Right atrium auricular region (tissue), 2 donors: ENCODE measurements around the gene SLC13A4. TPM values are rescaled to one million over a fixed set of nuclear protein-coding genes. Genes with fewer than 3 reads are reported as not detected.
"Not testable (repeated sequence)": the region's sequence is repeated elsewhere in the genome, so short reads cannot be mapped to it uniquely, and the experiment has no call there.

Experiments
- DNase-seq: peaks from one replicate; pipeline ENCODE4 v3.0.0-alpha.2; 2019; ENCODE audit warnings: low spot score
- H3K27ac ChIP-seq, 2 donors: fragments of 200-600 bp; sonication (generic); 1 replicate in 1 of 2; 2 replicates in 1 of 2; pipeline ENCODE4 v1.5.1; 2016 to 2019
- H3K27me3 ChIP-seq, 2 donors: fragments of 200-600 bp; sonication (generic); one replicate each; pipeline versions ENCODE4 v1.5.1 to v1.6.0; 2017 to 2019
- H3K36me3 ChIP-seq: fragments of 200-600 bp; sonication (generic); one replicate; pipeline ENCODE4 v1.5.1; 2016
- H3K4me1 ChIP-seq, 2 donors: fragments of 200-600 bp; sonication (generic); one replicate each; pipeline versions ENCODE4 v1.5.1 to v1.6.0; 2017 to 2019
- H3K4me3 ChIP-seq, 2 donors: fragments of 200-600 bp; sonication (generic); 1 replicate in 1 of 2; 2 replicates in 1 of 2; pipeline ENCODE4 v1.5.1; 2017 to 2019; ENCODE audit warnings: mild to moderate bottlenecking in 1 of 2, moderate library complexity in 1 of 2
- H3K9me3 ChIP-seq, 2 donors: fragments of 200-600 bp; sonication (generic); one replicate each; pipeline ENCODE4 v1.5.1; 2019
- total RNA-seq, 2 donors: library from RNA; depleted of rRNA; stranded (reverse); fragments of >200 nt; gene quantifications; one replicate each; pipeline ENCODE4 v1.1.0, GENCODE V29; 2016
- TF ChIP-seq, protein P1 (sequence below), 2 donors: fragments of 200-600 bp; sonication (generic); IDR thresholded peaks; one replicate each; pipeline ENCODE4 v1.5.1; 2019; ENCODE audit warnings: antibody characterized with exemption in 2 of 2

SLC13A4 gene, protein sequence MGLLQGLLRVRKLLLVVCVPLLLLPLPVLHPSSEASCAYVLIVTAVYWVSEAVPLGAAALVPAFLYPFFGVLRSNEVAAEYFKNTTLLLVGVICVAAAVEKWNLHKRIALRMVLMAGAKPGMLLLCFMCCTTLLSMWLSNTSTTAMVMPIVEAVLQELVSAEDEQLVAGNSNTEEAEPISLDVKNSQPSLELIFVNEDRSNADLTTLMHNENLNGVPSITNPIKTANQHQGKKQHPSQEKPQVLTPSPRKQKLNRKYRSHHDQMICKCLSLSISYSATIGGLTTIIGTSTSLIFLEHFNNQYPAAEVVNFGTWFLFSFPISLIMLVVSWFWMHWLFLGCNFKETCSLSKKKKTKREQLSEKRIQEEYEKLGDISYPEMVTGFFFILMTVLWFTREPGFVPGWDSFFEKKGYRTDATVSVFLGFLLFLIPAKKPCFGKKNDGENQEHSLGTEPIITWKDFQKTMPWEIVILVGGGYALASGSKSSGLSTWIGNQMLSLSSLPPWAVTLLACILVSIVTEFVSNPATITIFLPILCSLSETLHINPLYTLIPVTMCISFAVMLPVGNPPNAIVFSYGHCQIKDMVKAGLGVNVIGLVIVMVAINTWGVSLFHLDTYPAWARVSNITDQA
- under 1 TPM in 1 of 2 donors, not detected in 1; 0.12 TPM for total RNA-seq

DNA sequence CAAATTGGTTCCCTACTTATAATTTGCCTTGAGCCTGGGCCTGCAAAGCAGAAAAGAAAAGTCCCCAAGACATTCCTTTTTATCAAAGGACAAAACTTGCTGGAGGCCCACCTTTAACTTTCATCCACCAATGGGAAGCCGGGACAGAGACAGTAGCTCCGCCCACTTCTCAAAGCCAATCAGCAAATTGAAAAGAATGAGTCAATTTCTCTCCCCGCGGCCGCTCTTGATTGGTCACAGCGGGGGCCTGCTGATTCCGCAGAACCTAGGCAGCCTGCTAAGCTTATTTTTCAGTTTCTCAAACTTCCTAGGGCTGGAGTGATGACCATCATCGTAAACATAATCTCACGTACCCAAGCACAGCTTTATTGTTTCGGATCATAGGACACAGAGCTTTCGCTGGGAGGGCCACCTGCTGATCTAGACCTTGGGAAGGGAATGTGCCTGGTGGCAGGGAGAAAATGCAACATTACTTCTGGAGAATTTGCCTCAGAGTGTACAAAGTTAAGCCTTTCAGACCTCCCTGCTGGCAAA lies at the start of gene SLC13A4:
SLC13A4 (minus strand) TSS at position 51 of the 534 bp plus-strand sequence. CDS start 690 bp downstream, outside the sequence.
- Histone ChIP-seq H3K4me3 (no peak within 1 kb of the TSS), H3K4me1 (no peaks in the 10 kb centered on the region), H3K27ac (no peak within 1 kb of the TSS), H3K9me3 (no peaks in the 10 kb centered on the region), H3K36me3 (no peaks in the 10 kb centered on the region), H3K27me3 (no peaks in the 10 kb centered on the region)
- no peak for DNase-seq
- TF ChIP-seq, protein P1, sequence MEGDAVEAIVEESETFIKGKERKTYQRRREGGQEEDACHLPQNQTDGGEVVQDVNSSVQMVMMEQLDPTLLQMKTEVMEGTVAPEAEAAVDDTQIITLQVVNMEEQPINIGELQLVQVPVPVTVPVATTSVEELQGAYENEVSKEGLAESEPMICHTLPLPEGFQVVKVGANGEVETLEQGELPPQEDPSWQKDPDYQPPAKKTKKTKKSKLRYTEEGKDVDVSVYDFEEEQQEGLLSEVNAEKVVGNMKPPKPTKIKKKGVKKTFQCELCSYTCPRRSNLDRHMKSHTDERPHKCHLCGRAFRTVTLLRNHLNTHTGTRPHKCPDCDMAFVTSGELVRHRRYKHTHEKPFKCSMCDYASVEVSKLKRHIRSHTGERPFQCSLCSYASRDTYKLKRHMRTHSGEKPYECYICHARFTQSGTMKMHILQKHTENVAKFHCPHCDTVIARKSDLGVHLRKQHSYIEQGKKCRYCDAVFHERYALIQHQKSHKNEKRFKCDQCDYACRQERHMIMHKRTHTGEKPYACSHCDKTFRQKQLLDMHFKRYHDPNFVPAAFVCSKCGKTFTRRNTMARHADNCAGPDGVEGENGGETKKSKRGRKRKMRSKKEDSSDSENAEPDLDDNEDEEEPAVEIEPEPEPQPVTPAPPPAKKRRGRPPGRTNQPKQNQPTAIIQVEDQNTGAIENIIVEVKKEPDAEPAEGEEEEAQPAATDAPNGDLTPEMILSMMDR (IDR thresholded peaks at IDR 0.05): no peak

DNA sequence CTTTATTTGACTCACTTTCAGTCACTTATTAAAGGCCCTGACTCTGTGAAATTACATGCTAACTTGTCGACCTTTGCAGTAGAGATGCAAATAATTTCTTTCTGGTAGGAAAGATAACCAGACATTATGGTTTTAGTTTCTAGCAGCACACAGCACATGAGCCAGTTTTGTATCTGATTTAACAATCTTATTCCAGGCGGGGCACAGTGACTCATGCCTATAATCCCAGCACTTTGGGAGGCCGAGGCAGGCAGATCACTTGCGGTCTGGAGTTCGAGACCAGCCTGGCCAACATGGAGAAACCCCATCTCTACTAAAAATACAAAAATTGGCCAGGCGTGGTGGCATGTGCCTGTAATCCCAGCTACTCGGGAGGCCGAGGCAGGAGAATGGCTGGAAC lies 47.9 kb upstream of the SLC13A4 start:
- Histone ChIP-seq H3K4me1 (peaks cover 0 to 17% of the 10 kb centered on the region in 2 donors), H3K9me3 (peaks cover 0 to 16% of the 10 kb centered on the region in 2 donors)
- not testable (repeated sequence) for H3K4me3 ChIP-seq, DNase-seq, H3K27ac ChIP-seq, H3K27me3 ChIP-seq, H3K36me3 ChIP-seq

DNA sequence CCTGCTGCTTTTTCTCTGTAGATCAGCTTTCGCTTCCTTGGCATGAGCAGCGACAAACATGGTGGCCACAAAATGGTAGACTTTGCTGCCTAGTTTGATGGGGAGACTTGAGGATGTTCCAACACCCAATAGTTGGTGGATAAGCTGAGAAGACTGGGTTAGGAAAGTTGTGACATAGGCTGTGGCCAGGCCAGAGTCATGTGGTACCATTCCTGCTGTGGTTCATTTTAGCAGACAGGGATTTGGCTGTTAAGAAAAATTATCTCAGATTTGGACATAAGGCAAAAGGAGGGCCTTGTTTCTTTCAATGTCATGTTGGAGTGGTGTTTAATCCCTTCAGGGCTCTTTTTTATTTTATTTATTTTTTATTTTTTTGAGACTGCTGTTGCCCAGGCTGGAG lies 47.2 kb upstream of the SLC13A4 start:
- no peaks in the 10 kb centered on the region for H3K36me3 ChIP-seq
- TF ChIP-seq, protein P1 (IDR thresholded peaks at IDR 0.05): no peak
- peaks cover 0 to 16% of the 10 kb centered on the region in 2 donors for H3K9me3 ChIP-seq
- H3K27me3 ChIP-seq: no peaks in the 10 kb centered on the region
- H3K4me3 ChIP-seq: no peak overlapping the region
- H3K27ac ChIP-seq: peak overlapping the region in 1 of 2 donors; percentile 62
- DNase-seq: no peak
- peaks cover 0 to 17% of the 10 kb centered on the region in 2 donors for H3K4me1 ChIP-seq

DNA sequence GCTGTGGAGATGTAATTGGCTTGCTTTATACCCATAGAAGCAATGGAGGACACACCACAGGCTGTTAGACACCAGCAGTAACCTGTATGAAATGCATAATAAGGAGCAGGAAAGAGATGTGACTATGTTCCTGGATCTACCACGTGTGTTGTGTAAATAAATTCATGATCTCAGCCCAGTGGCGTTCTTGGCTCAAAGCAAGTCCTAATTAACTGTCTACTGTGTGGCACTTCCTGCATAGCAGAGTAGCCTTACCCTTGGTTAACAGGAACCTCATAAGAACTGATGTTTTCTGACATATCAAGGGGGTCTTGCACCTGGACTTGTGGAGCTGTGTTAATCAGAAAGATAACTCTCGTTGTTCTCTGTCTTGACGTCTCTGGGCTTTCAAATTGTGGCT lies 46.3 kb upstream of the SLC13A4 start:
- Histone ChIP-seq H3K27me3 (no peaks in the 10 kb centered on the region), H3K4me3 (no peak overlapping the region)
- DNase-seq: peak; percentile 57

DNA sequence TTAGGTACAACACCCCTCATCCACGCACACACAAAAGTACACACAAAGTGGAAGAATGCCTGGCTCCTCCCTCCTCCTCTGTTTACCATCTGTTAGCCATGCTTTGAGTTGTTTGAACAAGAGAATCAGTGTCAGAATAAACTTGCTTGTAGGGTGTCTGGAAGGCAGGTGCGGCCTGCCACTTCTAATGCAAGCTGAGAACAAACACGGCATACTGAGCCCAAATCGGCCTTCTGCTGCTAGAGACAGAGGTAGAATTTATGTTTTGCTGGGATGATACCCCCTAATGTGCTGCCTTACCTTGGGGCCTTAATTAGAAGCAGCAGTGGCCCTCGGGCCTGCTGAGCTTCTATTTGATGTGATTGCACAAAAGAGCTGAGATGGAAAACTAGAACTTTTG lies 45.5 kb upstream of the SLC13A4 start:
- Histone ChIP-seq H3K4me3 (no peak overlapping the region), H3K36me3 (no peaks in the 10 kb centered on the region), H3K9me3 (peaks cover 0 to 13% of the 10 kb centered on the region in 2 donors), H3K27ac (peak overlapping the region; percentile 11 to 62), H3K4me1 (peaks cover 0 to 31% of the 10 kb centered on the region in 2 donors), H3K27me3 (no peaks in the 10 kb centered on the region)
- peak; percentile 34 for DNase-seq
- TF ChIP-seq, protein P1 (IDR thresholded peaks at IDR 0.05): no peak

More for the DNA sequence above, 46.3 kb upstream of the SLC13A4 start:
- Histone ChIP-seq H3K27ac (peak overlapping the region; percentile 11 to 62), H3K36me3 (no peaks in the 10 kb centered on the region), H3K4me1 (peaks cover 0 to 23% of the 10 kb centered on the region in 2 donors), H3K9me3 (peaks cover 0 to 16% of the 10 kb centered on the region in 2 donors)
- TF ChIP-seq, protein P1 (IDR thresholded peaks at IDR 0.05): no peak
